ENCODE results near the gene LTK.

DNA sequence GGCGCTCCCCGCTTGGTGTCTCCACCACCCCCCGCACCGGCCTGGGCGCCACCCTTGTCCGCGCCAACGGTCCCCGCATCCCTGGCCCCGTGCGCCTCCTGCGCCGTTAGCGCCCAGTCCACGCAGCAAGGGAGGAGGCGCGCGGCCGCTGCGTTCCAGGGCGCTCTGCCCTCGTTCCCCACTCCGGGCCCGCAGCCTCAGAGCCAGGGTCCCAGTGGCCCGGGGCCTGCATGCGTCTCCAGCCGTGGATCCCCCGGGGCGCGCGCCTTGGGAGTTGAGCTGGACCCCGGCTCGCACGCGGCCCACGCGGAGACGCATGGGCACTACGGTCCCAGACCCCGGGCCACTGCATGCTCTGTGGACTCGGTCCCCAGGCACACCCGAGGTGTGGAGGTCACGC lies 27.3 kb downstream of the LTK start:
- TF ChIP-seq, protein P1, sequence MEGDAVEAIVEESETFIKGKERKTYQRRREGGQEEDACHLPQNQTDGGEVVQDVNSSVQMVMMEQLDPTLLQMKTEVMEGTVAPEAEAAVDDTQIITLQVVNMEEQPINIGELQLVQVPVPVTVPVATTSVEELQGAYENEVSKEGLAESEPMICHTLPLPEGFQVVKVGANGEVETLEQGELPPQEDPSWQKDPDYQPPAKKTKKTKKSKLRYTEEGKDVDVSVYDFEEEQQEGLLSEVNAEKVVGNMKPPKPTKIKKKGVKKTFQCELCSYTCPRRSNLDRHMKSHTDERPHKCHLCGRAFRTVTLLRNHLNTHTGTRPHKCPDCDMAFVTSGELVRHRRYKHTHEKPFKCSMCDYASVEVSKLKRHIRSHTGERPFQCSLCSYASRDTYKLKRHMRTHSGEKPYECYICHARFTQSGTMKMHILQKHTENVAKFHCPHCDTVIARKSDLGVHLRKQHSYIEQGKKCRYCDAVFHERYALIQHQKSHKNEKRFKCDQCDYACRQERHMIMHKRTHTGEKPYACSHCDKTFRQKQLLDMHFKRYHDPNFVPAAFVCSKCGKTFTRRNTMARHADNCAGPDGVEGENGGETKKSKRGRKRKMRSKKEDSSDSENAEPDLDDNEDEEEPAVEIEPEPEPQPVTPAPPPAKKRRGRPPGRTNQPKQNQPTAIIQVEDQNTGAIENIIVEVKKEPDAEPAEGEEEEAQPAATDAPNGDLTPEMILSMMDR (IDR thresholded peaks at IDR 0.05; ENCODE audit: insufficient read depth, low read length): no peak
- TF ChIP-seq POLR2AphosphoS5 (IDR thresholded peaks at IDR 0.05; ENCODE audit: low read depth) (no peak), GABPA (IDR thresholded peaks at IDR 0.05; ENCODE audit: low read depth) (no peak), SPI1 (IDR thresholded peaks at IDR 0.05; ENCODE audit: borderline replicate concordance, low read depth) (no peak)
- TF ChIP-seq, protein P2, sequence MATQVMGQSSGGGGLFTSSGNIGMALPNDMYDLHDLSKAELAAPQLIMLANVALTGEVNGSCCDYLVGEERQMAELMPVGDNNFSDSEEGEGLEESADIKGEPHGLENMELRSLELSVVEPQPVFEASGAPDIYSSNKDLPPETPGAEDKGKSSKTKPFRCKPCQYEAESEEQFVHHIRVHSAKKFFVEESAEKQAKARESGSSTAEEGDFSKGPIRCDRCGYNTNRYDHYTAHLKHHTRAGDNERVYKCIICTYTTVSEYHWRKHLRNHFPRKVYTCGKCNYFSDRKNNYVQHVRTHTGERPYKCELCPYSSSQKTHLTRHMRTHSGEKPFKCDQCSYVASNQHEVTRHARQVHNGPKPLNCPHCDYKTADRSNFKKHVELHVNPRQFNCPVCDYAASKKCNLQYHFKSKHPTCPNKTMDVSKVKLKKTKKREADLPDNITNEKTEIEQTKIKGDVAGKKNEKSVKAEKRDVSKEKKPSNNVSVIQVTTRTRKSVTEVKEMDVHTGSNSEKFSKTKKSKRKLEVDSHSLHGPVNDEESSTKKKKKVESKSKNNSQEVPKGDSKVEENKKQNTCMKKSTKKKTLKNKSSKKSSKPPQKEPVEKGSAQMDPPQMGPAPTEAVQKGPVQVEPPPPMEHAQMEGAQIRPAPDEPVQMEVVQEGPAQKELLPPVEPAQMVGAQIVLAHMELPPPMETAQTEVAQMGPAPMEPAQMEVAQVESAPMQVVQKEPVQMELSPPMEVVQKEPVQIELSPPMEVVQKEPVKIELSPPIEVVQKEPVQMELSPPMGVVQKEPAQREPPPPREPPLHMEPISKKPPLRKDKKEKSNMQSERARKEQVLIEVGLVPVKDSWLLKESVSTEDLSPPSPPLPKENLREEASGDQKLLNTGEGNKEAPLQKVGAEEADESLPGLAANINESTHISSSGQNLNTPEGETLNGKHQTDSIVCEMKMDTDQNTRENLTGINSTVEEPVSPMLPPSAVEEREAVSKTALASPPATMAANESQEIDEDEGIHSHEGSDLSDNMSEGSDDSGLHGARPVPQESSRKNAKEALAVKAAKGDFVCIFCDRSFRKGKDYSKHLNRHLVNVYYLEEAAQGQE (IDR thresholded peaks at IDR 0.05; ENCODE audit: insufficient replicate concordance, low read depth): no peak
